Smooth muscle cell (in vitro differentiated cells): Measurements from ENCODE around the gene CNDP1. TPM values are rescaled to one million over a fixed set of nuclear protein-coding genes. Genes with fewer than 3 reads are reported as not detected.
"Not testable (repeated sequence)": the region's sequence is repeated elsewhere in the genome, so short reads cannot be mapped to it uniquely, and the experiment has no call there.

Experiments
- DNase-seq: peaks from one replicate; lab custom pipeline; 2025; ENCODE audit not compliant: unreplicated experiment; lab: John Stamatoyannopoulos, UW
- H2AFZ ChIP-seq: fragments of 200-600 bp; sonication (generic); 2 replicates; pipeline ENCODE4 v1.6.0; 2016; ENCODE audit warnings: antibody characterized with exemption, low read depth, mild to moderate bottlenecking
- H3F3A ChIP-seq: fragments of 200-600 bp; sonication (generic); 2 replicates; pipeline ENCODE4 v1.6.0; 2017; ENCODE audit warnings: antibody characterized with exemption, low read depth
- H3K27ac ChIP-seq: fragments of 200-600 bp; sonication (generic); 2 replicates; pipeline ENCODE4 v1.5.1; 2016; ENCODE audit warnings: low read depth, mild to moderate bottlenecking
- H3K27me3 ChIP-seq: fragments of 200-600 bp; sonication (generic); 2 replicates; pipeline ENCODE4 v1.6.1; 2016; ENCODE audit warnings: low read depth, mild to moderate bottlenecking
- H3K36me3 ChIP-seq: fragments of 200-600 bp; sonication (generic); 2 replicates; pipeline ENCODE4 v1.5.1; 2016; ENCODE audit warnings: low read depth
- H3K4me1 ChIP-seq: fragments of 200-600 bp; sonication (generic); 2 replicates; pipeline ENCODE4 v1.5.1; 2016; ENCODE audit warnings: low read depth
- H3K4me2 ChIP-seq: fragments of 200-600 bp; sonication (generic); 2 replicates; pipeline ENCODE4 v1.6.0; 2016; ENCODE audit warnings: mild to moderate bottlenecking
- H3K4me3 ChIP-seq: fragments of 200-600 bp; sonication (generic); 2 replicates; pipeline ENCODE4 v1.5.1; 2016; ENCODE audit warnings: mild to moderate bottlenecking
- H3K79me2 ChIP-seq: fragments of 200-600 bp; sonication (generic); 2 replicates; pipeline ENCODE4 v1.6.0; 2016; ENCODE audit warnings: low read depth, mild to moderate bottlenecking
- H3K9ac ChIP-seq: fragments of 200-600 bp; sonication (generic); 2 replicates; pipeline ENCODE4 v1.6.0; 2016; ENCODE audit warnings: low read depth
- H3K9me3 ChIP-seq: fragments of 200-600 bp; sonication (generic); replicated peaks from 2 replicates; pipeline ENCODE4 v1.5.1; 2016; ENCODE audit warnings: low read depth
- H4K20me1 ChIP-seq: fragments of 200-600 bp; sonication (generic); 2 replicates; pipeline ENCODE4 v1.6.0; 2016; ENCODE audit warnings: low read depth
- WGBS: methylation state at CpG from one replicate; pipeline ENCODE4 v1.1.7; 2016; ENCODE audit warnings: low lambda C conversion rate; 5-methylcytosine and 5-hydroxymethylcytosine counted together
- polyA plus RNA-seq: library from polyadenylated mRNA; unstranded; fragments of >200 nt; fragmentation: Nextera tagmentation; extraction: Ambion mirVana; gene quantifications from 2 replicates; pipeline ENCODE4 v1.2.1, GENCODE V29; 2016
- total RNA-seq: library from RNA; depleted of rRNA; stranded (reverse); fragments of >200 nt; gene quantifications from 2 replicates; pipeline ENCODE4 v1.2.3, GENCODE V29; 2014
- TF ChIP-seq, protein P1 (sequence below): fragments of 200-600 bp; sonication (generic); IDR thresholded peaks from 2 replicates; pipeline ENCODE4 v1.5.1; 2017; ENCODE audit warnings: borderline replicate concordance, mild to moderate bottlenecking, antibody characterized with exemption; ENCODE audit not compliant: insufficient read depth, poor library complexity, severe bottlenecking

The CNDP1 gene
- total and polyA plus RNA-seq, 2 experiments from 2014 or later = not detected

GRCh38 chr18:74562131-74562730 is 27.9 kb downstream of the CNDP1 start:
- TF ChIP-seq, protein P1, sequence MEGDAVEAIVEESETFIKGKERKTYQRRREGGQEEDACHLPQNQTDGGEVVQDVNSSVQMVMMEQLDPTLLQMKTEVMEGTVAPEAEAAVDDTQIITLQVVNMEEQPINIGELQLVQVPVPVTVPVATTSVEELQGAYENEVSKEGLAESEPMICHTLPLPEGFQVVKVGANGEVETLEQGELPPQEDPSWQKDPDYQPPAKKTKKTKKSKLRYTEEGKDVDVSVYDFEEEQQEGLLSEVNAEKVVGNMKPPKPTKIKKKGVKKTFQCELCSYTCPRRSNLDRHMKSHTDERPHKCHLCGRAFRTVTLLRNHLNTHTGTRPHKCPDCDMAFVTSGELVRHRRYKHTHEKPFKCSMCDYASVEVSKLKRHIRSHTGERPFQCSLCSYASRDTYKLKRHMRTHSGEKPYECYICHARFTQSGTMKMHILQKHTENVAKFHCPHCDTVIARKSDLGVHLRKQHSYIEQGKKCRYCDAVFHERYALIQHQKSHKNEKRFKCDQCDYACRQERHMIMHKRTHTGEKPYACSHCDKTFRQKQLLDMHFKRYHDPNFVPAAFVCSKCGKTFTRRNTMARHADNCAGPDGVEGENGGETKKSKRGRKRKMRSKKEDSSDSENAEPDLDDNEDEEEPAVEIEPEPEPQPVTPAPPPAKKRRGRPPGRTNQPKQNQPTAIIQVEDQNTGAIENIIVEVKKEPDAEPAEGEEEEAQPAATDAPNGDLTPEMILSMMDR = no peak
- Histone ChIP-seq H3K4me1 (no peaks in the 10 kb centered on the region), H3F3A (no peaks in the 10 kb centered on the region), H3K36me3 (no peaks in the 10 kb centered on the region), H3K4me2 (no peak overlapping the region), H4K20me1 (no peaks in the 10 kb centered on the region), H3K27ac (no peak overlapping the region), H3K4me3 (no peak overlapping the region), H3K9ac (no peak overlapping the region), H3K27me3 (no peaks in the 10 kb centered on the region), H2AFZ (no peak overlapping the region), H3K79me2 (no peaks in the 10 kb centered on the region), H3K9me3 (no peaks in the 10 kb centered on the region)
- 36% methylated on average over 4 of the region's 4 CpGs for WGBS
- no peak for DNase-seq

DNA sequence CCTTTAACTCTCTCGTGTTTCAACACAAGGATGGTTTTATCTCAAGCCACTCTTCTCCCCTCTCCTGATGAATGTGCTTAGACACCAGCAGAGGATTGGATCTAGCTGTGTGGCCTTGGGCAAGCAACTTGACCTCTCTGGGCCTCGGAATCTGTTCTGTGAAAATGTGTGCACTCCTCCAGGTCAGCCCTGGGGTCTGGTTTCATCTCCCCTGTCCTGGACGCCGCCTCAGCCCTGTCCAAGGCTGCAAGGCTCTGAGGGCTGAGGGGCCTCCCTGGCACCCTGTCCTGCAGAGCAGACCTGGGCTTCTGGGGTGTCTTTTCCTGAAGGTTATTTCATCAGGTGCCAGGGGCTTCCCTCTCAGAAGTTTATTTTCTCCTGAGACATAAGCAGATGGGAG is 28.5 kb downstream of the CNDP1 start:
- H3K79me2 ChIP-seq = no peaks in the 10 kb centered on the region
- WGBS = 85% methylated on average over 4 of the region's 4 CpGs
- no peaks in the 10 kb centered on the region for H3K36me3 ChIP-seq
- no peak overlapping the region for H3K27ac ChIP-seq
- DNase-seq = no peak
- H3K9ac ChIP-seq = no peak overlapping the region
- H3K9me3 ChIP-seq = no peaks in the 10 kb centered on the region
- no peaks in the 10 kb centered on the region for H4K20me1 ChIP-seq
- TF ChIP-seq, protein P1 = no peak
- H2AFZ ChIP-seq = no peak overlapping the region
- H3K27me3 ChIP-seq = no peaks in the 10 kb centered on the region
- no peak overlapping the region for H3K4me3 ChIP-seq
- no peak overlapping the region for H3K4me2 ChIP-seq
- H3F3A ChIP-seq = no peaks in the 10 kb centered on the region
- no peaks in the 10 kb centered on the region for H3K4me1 ChIP-seq

GRCh38 chr18:74563999-74564398 is 29.7 kb downstream of the CNDP1 start:
- no peaks in the 10 kb centered on the region for H3K4me1 ChIP-seq
- H3K4me3 ChIP-seq = no peak overlapping the region
- H3K79me2 ChIP-seq = no peaks in the 10 kb centered on the region
- WGBS = 29% methylated on average over 3 of the region's 3 CpGs
- TF ChIP-seq, protein P1 = no peak
- no peak overlapping the region for H3K4me2 ChIP-seq
- H2AFZ ChIP-seq = no peak overlapping the region
- no peak for DNase-seq
- H3K27ac ChIP-seq = no peak overlapping the region
- no peaks in the 10 kb centered on the region for H4K20me1 ChIP-seq
- H3K36me3 ChIP-seq = no peaks in the 10 kb centered on the region
- H3K9ac ChIP-seq = no peak overlapping the region
- no peaks in the 10 kb centered on the region for H3K9me3 ChIP-seq
- no peaks in the 10 kb centered on the region for H3K27me3 ChIP-seq
- H3F3A ChIP-seq = no peaks in the 10 kb centered on the region

- H3K36me3 ChIP-seq, H3K4me3 ChIP-seq, H3K4me1 ChIP-seq, H3K27me3 ChIP-seq, H3K79me2 ChIP-seq, H3K27ac ChIP-seq, H2AFZ ChIP-seq, H3K9me3 ChIP-seq, H3F3A ChIP-seq, H3K9ac ChIP-seq, DNase-seq, H3K4me2 ChIP-seq, H4K20me1 ChIP-seq: not testable (repeated sequence)
- 100% methylated on average over 1 of the region's 1 CpG for WGBS
These were observed 30.9 kb downstream of the CNDP1 start for GRCh38 chr18:74565164-74565563.

DNA sequence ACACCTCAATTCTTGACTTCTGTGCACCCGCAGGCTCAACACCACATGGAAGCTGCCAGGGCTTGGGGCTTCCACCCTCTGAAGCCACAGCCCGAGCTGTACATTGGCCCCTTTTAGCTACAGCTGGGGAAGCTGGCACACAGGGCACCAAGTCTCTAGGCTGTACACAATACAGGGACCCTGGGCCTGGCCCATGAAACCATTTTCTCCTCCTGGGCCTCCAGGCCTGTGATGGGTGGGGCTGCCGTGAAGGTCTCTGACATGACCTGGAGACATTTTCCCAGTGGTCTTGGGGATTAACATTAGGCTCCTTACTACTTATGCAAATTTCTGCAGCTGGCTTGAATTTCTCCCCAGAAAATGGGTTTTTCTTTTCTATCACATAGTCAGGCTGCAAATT is 31.7 kb downstream of the CNDP1 start:
- not testable (repeated sequence) for H3K79me2 ChIP-seq, H3K27ac ChIP-seq, H3K9ac ChIP-seq, H3K4me2 ChIP-seq, H3K9me3 ChIP-seq, H4K20me1 ChIP-seq, H3K4me3 ChIP-seq, H3K4me1 ChIP-seq, H2AFZ ChIP-seq, H3K27me3 ChIP-seq, DNase-seq, H3F3A ChIP-seq, H3K36me3 ChIP-seq
- 78% methylated on average over 3 of the region's 3 CpGs for WGBS
